H9 (cell line): ENCODE measurements around the gene AHNAK. TPM values are rescaled to one million over a fixed set of nuclear protein-coding genes. Genes with fewer than 3 reads are reported as not detected.

ENCODE experiments used
- DNase-seq: peaks from one replicate; pipeline ENCODE4 v3.0.0-alpha.2; 2017
- H2AFZ ChIP-seq: one replicate; pipeline ENCODE4 v1.6.1; 2013; ENCODE audit warnings: mild to moderate bottlenecking, low read length, control low read depth, moderate library complexity
- H2AK5ac ChIP-seq: 2 replicates; pipeline ENCODE4 v1.6.1; 2013; ENCODE audit warnings: low read length, control low read depth, mixed read lengths; ENCODE audit not compliant: insufficient read length
- H2BK120ac ChIP-seq: one replicate; pipeline ENCODE4 v1.6.1; 2013; ENCODE audit warnings: low read depth, mild to moderate bottlenecking, low read length, control low read depth, inconsistent platforms; ENCODE audit not compliant: poor library complexity, severe bottlenecking
- H2BK12ac ChIP-seq: 2 replicates; pipeline ENCODE4 v1.6.1; 2013; ENCODE audit warnings: low read length, control low read depth, mixed read lengths, low read depth; ENCODE audit not compliant: insufficient read length
- H2BK15ac ChIP-seq: 2 replicates; pipeline ENCODE4 v1.6.1; 2013; ENCODE audit warnings: low read depth, low read length, control low read depth
- H2BK20ac ChIP-seq: one replicate; pipeline ENCODE4 v1.6.1; 2013; ENCODE audit warnings: low read depth, mild to moderate bottlenecking, low read length, control low read depth, inconsistent platforms; ENCODE audit not compliant: poor library complexity, severe bottlenecking
- H2BK5ac ChIP-seq: 2 replicates; pipeline ENCODE4 v1.6.1; 2013; ENCODE audit warnings: low read length, control low read depth, mixed read lengths; ENCODE audit not compliant: insufficient read length
- H3K14ac ChIP-seq: 2 replicates; pipeline ENCODE4 v1.6.1; 2013; ENCODE audit warnings: low read length, control low read depth; ENCODE audit not compliant: insufficient read depth
- H3K18ac ChIP-seq: 2 replicates; pipeline ENCODE4 v1.6.1; 2013; ENCODE audit warnings: low read depth, mild to moderate bottlenecking, mixed read lengths, low read length, control low read depth; ENCODE audit not compliant: insufficient read length
- H3K23ac ChIP-seq: 2 replicates; pipeline ENCODE4 v1.6.1; 2013; ENCODE audit warnings: low read length, control low read depth, mixed read lengths, low read depth; ENCODE audit not compliant: insufficient read length
- H3K23me2 ChIP-seq: 2 replicates; pipeline ENCODE4 v1.6.1; 2013; ENCODE audit warnings: low read depth, mild to moderate bottlenecking, mixed read lengths, low read length, control low read depth; ENCODE audit not compliant: insufficient read length, poor library complexity, severe bottlenecking
- H3K27ac ChIP-seq: 2 replicates; pipeline ENCODE4 v1.5.1; 2013; ENCODE audit warnings: low read length, control low read depth, mixed read lengths, low read depth; ENCODE audit not compliant: insufficient read length
- H3K27me3 ChIP-seq: 2 replicates; pipeline ENCODE4 v1.6.1; 2013; ENCODE audit warnings: low read length, control low read depth, inconsistent platforms; ENCODE audit not compliant: insufficient read depth
- H3K4ac ChIP-seq: 2 replicates; pipeline ENCODE4 v1.6.1; 2013; ENCODE audit warnings: low read depth, mild to moderate bottlenecking, control low read depth, inconsistent platforms, low read length, moderate library complexity
- H3K4me1 ChIP-seq: 2 replicates; pipeline ENCODE4 v1.6.1; 2013; ENCODE audit warnings: low read length, control low read depth, inconsistent platforms; ENCODE audit not compliant: insufficient read depth
- H3K4me2 ChIP-seq: 2 replicates; pipeline ENCODE4 v1.6.1; 2013; ENCODE audit warnings: low read length, control low read depth, mixed read lengths; ENCODE audit not compliant: insufficient read length, insufficient read depth
- H3K56ac ChIP-seq: 2 replicates; pipeline ENCODE4 v1.6.1; 2013; ENCODE audit warnings: low read depth, mild to moderate bottlenecking, mixed read lengths, low read length, control low read depth; ENCODE audit not compliant: insufficient read length
- H3K79me1 ChIP-seq: 2 replicates; pipeline ENCODE4 v1.6.1; 2013; ENCODE audit warnings: low read depth, mild to moderate bottlenecking, moderate library complexity, low read length, control low read depth, inconsistent platforms; ENCODE audit not compliant: insufficient read depth, poor library complexity, severe bottlenecking
- H3K79me2 ChIP-seq: 2 replicates; pipeline ENCODE4 v1.6.1; 2013; ENCODE audit warnings: low read length, control low read depth, inconsistent platforms; ENCODE audit not compliant: insufficient read depth
- H3K9ac ChIP-seq: 2 replicates; pipeline ENCODE4 v1.6.1; 2013; ENCODE audit warnings: low read length, control low read depth, mixed read lengths; ENCODE audit not compliant: insufficient read length; ENCODE audit errors: extremely low read depth
- H3K9me3 ChIP-seq: one replicate; pipeline ENCODE4 v1.6.1; 2013; ENCODE audit warnings: low read depth, low read length, inconsistent platforms; ENCODE audit not compliant: control insufficient read depth
- H3T11ph ChIP-seq: one replicate; pipeline ENCODE4 v1.6.1; 2013; ENCODE audit warnings: mild to moderate bottlenecking, low read length, control low read depth, inconsistent platforms
- H4K20me1 ChIP-seq: one replicate; pipeline ENCODE4 v1.6.1; 2013; ENCODE audit not compliant: control insufficient read depth, insufficient read length, insufficient read depth
- H4K5ac ChIP-seq: 2 replicates; pipeline ENCODE4 v1.6.1; 2013; ENCODE audit warnings: low read depth, mild to moderate bottlenecking, mixed read lengths, low read length, control low read depth; ENCODE audit not compliant: insufficient read length
- H4K8ac ChIP-seq: replicated peaks from 2 replicates; pipeline ENCODE4 v1.6.1; 2013; ENCODE audit warnings: low read length, control low read depth, mixed read lengths, low read depth; ENCODE audit not compliant: insufficient read length
- H4K91ac ChIP-seq: 2 replicates; pipeline ENCODE4 v1.6.1; 2013; ENCODE audit warnings: low read depth, mild to moderate bottlenecking, moderate library complexity, mixed read lengths, low read length, control low read depth; ENCODE audit not compliant: insufficient read length
- H3K27ac Mint-ChIP-seq, 3 experiments: 2 replicates in 2 of 3; 3 replicates in 1 of 3; pipeline ENCODE4 v1.8.0; 2020 to 2021; ENCODE audit warnings: mixed read lengths in 3 of 3, mild to moderate bottlenecking in 1 of 3, moderate library complexity in 1 of 3
- H3K27me3 Mint-ChIP-seq: 2 replicates; pipeline ENCODE4 v1.8.0; 2021; ENCODE audit warnings: low read depth, mild to moderate bottlenecking, moderate library complexity, mixed read lengths
- H3K36me3 Mint-ChIP-seq, 3 experiments: 2 replicates in 2 of 3; 3 replicates in 1 of 3; pipeline ENCODE4 v1.8.0; 2020 to 2021; ENCODE audit warnings: low read depth in 3 of 3, mixed read lengths in 3 of 3; ENCODE audit not compliant: insufficient read depth in 1 of 3
- H3K4me1 Mint-ChIP-seq, 2 experiments: 2 replicates each; pipeline ENCODE4 v1.8.0; 2020; ENCODE audit warnings: mixed read lengths in 2 of 2
- H3K4me3 Mint-ChIP-seq, 2 experiments: 2 replicates in 1 of 2; 3 replicates in 1 of 2; pipeline ENCODE4 v1.8.0; 2020 to 2021; ENCODE audit warnings: mild to moderate bottlenecking in 2 of 2, mixed read lengths in 2 of 2, moderate library complexity in 1 of 2
- H3K9me3 Mint-ChIP-seq, 2 experiments: 2 replicates in 1 of 2; 3 replicates in 1 of 2; pipeline ENCODE4 v1.8.0; 2020; ENCODE audit warnings: mild to moderate bottlenecking in 2 of 2, mixed read lengths in 2 of 2, moderate library complexity in 1 of 2
- WGBS: extraction: QIAGEN DNeasy Blood & Tissue Kit; methylation state at CpG from one replicate; pipeline ENCODE4 v1.1.7; 2013; ENCODE audit warnings: missing lambda C conversion rate, low lambda C conversion rate, mixed read lengths; ENCODE audit not compliant: insufficient read length; ENCODE audit errors: extremely low coverage; 5-methylcytosine and 5-hydroxymethylcytosine counted together
- total RNA-seq: library from RNA; stranded (reverse); gene quantifications from 2 replicates; pipeline ENCODE4 v1.2.1, GENCODE V29; 2021
- TF ChIP-seq, protein P1 (sequence below): fragments of 200-600 bp; sonication (generic); conservative IDR thresholded peaks from 3 replicates; pipeline ENCODE4 v1.8.0; 2021; ENCODE audit warnings: antibody characterized with exemption, mild to moderate bottlenecking

AHNAK gene
- total RNA-seq, 1 experiment from 2014 or later, result 15.2 TPM

DNA sequence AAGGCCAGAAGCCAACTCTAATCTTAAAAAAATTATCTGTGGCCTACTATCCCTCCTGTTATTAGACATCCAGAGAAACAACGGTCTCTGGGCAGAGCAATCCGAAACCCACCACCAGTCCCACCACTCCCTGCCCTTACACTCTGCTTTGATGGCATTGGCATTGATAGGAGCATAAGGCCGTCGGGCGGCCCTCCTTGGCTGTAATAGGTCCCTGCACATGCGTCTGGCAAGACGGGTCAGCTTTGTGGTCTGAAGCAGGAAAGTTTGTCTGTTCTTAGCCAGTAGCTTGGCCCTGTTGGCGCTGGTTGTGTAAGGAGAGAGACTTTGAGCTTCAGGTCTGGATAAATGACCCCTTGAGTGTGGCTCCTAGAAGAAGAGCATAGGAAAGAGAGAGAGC, 48.5 kb upstream of the AHNAK start:
- no peak overlapping the region for H3T11ph ChIP-seq
- H3K4me1 ChIP-seq, result peaks cover 6% of the 10 kb centered on the region
- no peak overlapping the region for H3K4me2 ChIP-seq
- H3K27me3 Mint-ChIP-seq, result peaks cover 7% of the 10 kb centered on the region
- no peak overlapping the region for H2BK15ac ChIP-seq
- peaks cover 54 to 75% (median 71%) of the 10 kb centered on the region in 3 experiments for H3K36me3 Mint-ChIP-seq
- no peak overlapping the region for H3K9ac ChIP-seq
- DNase-seq, result no peak
- no peaks in the 10 kb centered on the region for H4K20me1 ChIP-seq
- H2BK20ac ChIP-seq, result no peak overlapping the region
- no peak overlapping the region for H3K27ac ChIP-seq
- TF ChIP-seq, protein P1, sequence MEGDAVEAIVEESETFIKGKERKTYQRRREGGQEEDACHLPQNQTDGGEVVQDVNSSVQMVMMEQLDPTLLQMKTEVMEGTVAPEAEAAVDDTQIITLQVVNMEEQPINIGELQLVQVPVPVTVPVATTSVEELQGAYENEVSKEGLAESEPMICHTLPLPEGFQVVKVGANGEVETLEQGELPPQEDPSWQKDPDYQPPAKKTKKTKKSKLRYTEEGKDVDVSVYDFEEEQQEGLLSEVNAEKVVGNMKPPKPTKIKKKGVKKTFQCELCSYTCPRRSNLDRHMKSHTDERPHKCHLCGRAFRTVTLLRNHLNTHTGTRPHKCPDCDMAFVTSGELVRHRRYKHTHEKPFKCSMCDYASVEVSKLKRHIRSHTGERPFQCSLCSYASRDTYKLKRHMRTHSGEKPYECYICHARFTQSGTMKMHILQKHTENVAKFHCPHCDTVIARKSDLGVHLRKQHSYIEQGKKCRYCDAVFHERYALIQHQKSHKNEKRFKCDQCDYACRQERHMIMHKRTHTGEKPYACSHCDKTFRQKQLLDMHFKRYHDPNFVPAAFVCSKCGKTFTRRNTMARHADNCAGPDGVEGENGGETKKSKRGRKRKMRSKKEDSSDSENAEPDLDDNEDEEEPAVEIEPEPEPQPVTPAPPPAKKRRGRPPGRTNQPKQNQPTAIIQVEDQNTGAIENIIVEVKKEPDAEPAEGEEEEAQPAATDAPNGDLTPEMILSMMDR, result no peak
- no peak overlapping the region for H3K18ac ChIP-seq
- no peak overlapping the region for H3K23ac ChIP-seq
- peaks cover 29 to 37% of the 10 kb centered on the region in 2 experiments for H3K4me1 Mint-ChIP-seq
- no peaks in the 10 kb centered on the region for H3K27me3 ChIP-seq
- H3K23me2 ChIP-seq, result peaks cover 5% of the 10 kb centered on the region
- H3K27ac Mint-ChIP-seq, result no peak overlapping the region
- no peak overlapping the region for H3K14ac ChIP-seq
- no peak overlapping the region for H4K5ac ChIP-seq
- no peaks in the 10 kb centered on the region for H3K9me3 ChIP-seq
- H3K56ac ChIP-seq, result no peak overlapping the region
- no peaks in the 10 kb centered on the region for H3K79me1 ChIP-seq
- WGBS, result no CpG with 5 or more reads among the region's 8 CpGs
- no peak overlapping the region for H2AK5ac ChIP-seq
- no peak overlapping the region for H4K8ac ChIP-seq
- no peaks in the 10 kb centered on the region for H3K9me3 Mint-ChIP-seq
- H2BK12ac ChIP-seq, result no peak overlapping the region
- no peak overlapping the region for H3K4ac ChIP-seq
- H2AFZ ChIP-seq, result no peak overlapping the region
- no peak overlapping the region for H3K4me3 Mint-ChIP-seq
- no peak overlapping the region for H2BK120ac ChIP-seq
- H3K79me2 ChIP-seq, result no peaks in the 10 kb centered on the region
- H2BK5ac ChIP-seq, result no peak overlapping the region
- no peak overlapping the region for H4K91ac ChIP-seq
